Cardiac fibroblast (primary cell): ENCODE measurements around the gene JAZF1.

Source experiments
- DNase-seq, 2 donors: peaks; one replicate each; pipeline versions ENCODE4 v3.0.0 to v3.0.0-alpha.2; 2010; ENCODE audit warnings: low read depth in 2 of 2
- H3K4me3 ChIP-seq, 2 donors: replicated peaks in 1 of 2; 1 replicate in 1 of 2; 2 replicates in 1 of 2; pipeline ENCODE4 v1.5.1; 2011; ENCODE audit warnings: low read depth in 2 of 2, low read length in 2 of 2, mild to moderate bottlenecking in 2 of 2, moderate library complexity in 1 of 2
- TF ChIP-seq, protein P1 (sequence below): IDR thresholded peaks from one replicate; pipeline ENCODE4 v1.5.1; 2011; ENCODE audit warnings: low read depth, mild to moderate bottlenecking, low read length, inconsistent platforms

Gene JAZF1

DNA sequence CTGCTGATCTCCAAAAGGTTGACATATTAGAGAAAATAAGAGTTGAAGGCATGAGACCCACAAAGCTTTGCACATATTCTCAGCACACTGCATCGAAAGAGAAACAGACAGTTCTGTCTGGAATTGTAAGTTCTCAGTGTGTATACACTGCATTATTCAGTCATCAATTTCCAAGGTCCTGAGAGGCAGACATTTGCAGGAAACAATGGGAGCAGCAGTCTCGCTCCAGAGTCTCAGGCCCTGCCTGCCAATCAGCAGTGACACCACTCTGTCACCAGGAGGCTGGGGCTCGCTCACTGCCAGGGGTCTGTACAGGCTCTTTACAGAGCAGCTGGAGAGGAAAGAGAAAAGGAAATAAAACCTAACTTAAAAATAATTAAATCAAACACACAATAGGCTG lies 36.3 kb downstream of the JAZF1 start:
- TF ChIP-seq, protein P1, sequence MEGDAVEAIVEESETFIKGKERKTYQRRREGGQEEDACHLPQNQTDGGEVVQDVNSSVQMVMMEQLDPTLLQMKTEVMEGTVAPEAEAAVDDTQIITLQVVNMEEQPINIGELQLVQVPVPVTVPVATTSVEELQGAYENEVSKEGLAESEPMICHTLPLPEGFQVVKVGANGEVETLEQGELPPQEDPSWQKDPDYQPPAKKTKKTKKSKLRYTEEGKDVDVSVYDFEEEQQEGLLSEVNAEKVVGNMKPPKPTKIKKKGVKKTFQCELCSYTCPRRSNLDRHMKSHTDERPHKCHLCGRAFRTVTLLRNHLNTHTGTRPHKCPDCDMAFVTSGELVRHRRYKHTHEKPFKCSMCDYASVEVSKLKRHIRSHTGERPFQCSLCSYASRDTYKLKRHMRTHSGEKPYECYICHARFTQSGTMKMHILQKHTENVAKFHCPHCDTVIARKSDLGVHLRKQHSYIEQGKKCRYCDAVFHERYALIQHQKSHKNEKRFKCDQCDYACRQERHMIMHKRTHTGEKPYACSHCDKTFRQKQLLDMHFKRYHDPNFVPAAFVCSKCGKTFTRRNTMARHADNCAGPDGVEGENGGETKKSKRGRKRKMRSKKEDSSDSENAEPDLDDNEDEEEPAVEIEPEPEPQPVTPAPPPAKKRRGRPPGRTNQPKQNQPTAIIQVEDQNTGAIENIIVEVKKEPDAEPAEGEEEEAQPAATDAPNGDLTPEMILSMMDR = no peak

DNA sequence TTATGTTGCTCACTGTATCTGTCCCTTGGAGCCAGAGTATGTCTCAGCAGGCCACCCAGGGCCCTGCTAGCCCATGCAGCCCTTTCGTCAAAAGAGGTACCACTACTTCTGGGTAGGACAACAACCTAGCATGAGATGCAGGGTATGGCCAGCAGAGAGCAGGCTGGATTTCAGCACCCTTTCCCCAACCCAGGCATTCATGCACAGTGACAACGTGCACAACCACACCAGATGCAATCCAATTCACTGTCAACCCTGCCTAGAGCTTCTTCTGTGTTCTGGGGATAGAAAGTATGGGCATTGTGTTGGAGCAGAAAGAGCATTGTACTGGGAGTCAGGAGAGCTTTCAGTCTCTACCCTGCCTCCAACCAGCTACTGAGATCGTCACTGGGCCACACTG lies 37.9 kb downstream of the JAZF1 start:
- no peak overlapping the region for H3K4me3 ChIP-seq
- no peak for DNase-seq
- TF ChIP-seq, protein P1 = no peak

More for the DNA sequence above, 36.3 kb downstream of the JAZF1 start:
- no peak for DNase-seq
- no peak overlapping the region for H3K4me3 ChIP-seq

DNA sequence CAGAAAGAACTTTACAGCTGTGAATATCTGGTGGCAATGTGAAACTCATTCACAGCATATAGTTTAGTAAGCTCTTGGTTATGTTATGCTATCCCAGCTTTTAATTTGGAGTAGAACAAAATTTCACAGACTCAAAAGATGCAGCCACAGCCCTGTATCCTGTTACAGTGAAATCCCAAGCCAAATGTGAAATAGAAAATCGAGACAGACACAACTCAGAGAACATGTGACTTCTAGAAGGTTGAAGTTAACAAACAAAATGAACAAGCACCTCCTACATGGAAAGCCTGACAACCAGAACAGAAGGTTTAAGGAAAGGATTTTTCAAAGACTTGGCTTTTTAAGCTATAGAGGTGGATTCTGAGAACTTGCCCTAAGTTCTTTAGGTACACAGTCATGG lies 39.6 kb downstream of the JAZF1 start:
- DNase-seq = peak in 1 of 2 donors; percentile 15
- no peak overlapping the region for H3K4me3 ChIP-seq
- TF ChIP-seq, protein P1 = no peak

DNA sequence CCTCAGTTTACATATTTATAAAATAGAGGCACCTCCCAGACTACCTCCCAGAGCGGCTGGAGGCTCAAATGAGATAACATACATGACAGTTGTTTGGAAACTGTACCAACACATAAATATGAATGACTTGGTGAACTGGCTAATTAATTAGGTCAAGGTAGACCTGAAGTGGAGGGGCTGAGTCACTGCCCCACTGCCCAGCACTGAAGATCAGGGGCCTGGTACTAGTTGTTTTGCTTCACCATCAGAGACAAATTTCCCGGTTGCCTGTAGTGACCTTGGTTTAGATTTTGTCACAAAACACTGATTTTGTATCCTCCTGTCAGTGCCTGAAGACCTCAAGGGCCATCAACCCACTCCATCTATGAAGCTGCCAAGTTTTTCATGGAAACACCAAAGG lies 41.8 kb downstream of the JAZF1 start:
- no peak for DNase-seq
- TF ChIP-seq, protein P1 = no peak
- H3K4me3 ChIP-seq = no peak overlapping the region

DNA sequence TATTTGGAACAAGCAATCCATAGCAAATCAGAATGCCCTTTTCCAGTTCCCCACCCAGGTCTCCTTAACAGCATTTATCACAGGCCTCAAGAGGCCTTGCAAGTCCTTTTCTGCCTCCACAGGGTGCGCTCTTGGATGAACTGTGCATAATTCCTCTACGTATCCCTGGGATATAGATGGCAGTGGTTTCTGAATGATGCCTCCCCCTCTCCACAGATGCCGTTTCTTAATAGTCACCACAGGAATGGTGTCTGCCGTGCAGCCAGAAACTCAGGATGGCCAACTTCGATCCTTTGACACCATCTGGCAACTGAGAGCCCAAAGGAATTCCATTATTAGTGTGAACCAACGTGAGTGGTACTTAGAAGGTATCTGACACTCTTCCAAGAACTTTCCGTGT lies 43.1 kb downstream of the JAZF1 start:
- TF ChIP-seq, protein P1 = no peak

DNA sequence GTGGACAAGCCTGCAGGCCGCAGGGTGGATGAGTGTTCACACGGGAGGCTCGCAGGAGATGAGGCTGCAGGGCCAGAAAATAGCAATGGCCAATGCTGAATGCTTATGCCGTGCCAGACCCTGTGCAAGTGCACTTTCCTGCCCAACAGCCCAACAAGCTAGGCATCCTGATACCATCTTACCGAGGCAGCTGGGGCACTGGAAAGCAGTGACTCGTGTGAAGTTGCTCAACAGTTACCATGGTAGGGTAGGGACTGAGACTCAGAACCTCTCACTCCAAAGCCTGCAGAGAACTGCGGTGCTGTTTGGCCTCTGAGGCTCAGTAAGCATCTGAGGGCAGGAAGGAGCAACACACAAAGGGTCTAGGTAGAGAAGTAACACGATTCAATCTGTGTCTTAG lies 43.7 kb downstream of the JAZF1 start:
- TF ChIP-seq, protein P1 = no peak
- no peak for DNase-seq
- H3K4me3 ChIP-seq = no peak overlapping the region

More for the DNA sequence above, 43.1 kb downstream of the JAZF1 start:
- no peak for DNase-seq
- H3K4me3 ChIP-seq = no peak overlapping the region

DNA sequence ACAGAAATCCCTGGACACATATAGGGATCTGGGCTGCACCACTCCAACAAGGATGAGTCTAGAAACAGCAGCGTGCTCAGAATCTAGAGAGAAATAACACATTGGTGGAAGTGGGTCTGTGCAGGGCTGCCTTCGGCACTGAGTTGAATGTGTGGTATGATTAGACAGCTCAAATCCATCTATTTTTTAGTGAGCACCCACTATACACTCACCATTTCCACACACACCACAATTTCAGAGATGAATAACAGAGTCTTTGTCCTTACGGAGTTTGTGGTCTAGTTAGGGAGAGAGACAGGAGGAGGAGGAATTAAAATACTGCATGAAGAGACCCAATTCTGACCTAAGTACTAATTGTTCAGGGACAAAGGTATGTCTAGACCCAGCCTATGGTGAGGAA lies 44.2 kb downstream of the JAZF1 start:
- no peak for DNase-seq
- TF ChIP-seq, protein P1 = no peak
- no peak overlapping the region for H3K4me3 ChIP-seq
